ENCODE results near the gene CTTN.
A peak's percentile ranks its signal among the peaks of the same experiment; 100 is the strongest.

Gene CTTN

GRCh38 chr11:70462818-70463477 lies 64.6 kb downstream of the CTTN start:
- ATAC-seq (replicated peaks) (no peak), DNase-seq (no peak)
- Mint-ChIP-seq H3K27me3 (peaks cover 41 to 73% of the 10 kb centered on the region in 2 donors), H3K36me3 (ENCODE audit: insufficient read depth) (no peaks in the 10 kb centered on the region), H3K4me3 (no peak overlapping the region), H3K9me3 (no peaks in the 10 kb centered on the region), H3K27ac (no peak overlapping the region), H3K4me1 (ENCODE audit: low read depth in 2 of 2) (peaks cover 5 to 7% of the 10 kb centered on the region in 2 donors)

GRCh38 chr11:70463478-70464255 lies 65.3 kb downstream of the CTTN start:
- H3K4me3 Mint-ChIP-seq, result no peak overlapping the region
- ATAC-seq (replicated peaks) (no peak), DNase-seq (no peak)
- H3K27ac Mint-ChIP-seq, result no peak overlapping the region
- peaks cover 38 to 71% of the 10 kb centered on the region in 2 donors for H3K27me3 Mint-ChIP-seq
- no peaks in the 10 kb centered on the region for H3K36me3 Mint-ChIP-seq (ENCODE audit: insufficient read depth)
- H3K4me1 Mint-ChIP-seq (ENCODE audit: low read depth in 2 of 2), result peaks cover 5 to 7% of the 10 kb centered on the region in 2 donors
- no peaks in the 10 kb centered on the region for H3K9me3 Mint-ChIP-seq

- no peak for ATAC-seq (replicated peaks)
- H3K36me3 Mint-ChIP-seq (ENCODE audit: insufficient read depth), result no peaks in the 10 kb centered on the region
- H3K27ac Mint-ChIP-seq, result peak overlapping the region in 1 of 2 donors; percentile 30
- peaks cover 32 to 60% of the 10 kb centered on the region in 2 donors for H3K27me3 Mint-ChIP-seq
- H3K4me3 Mint-ChIP-seq, result no peak overlapping the region
- H3K9me3 Mint-ChIP-seq, result no peaks in the 10 kb centered on the region
- H3K4me1 Mint-ChIP-seq (ENCODE audit: low read depth in 2 of 2), result peaks cover 5 to 7% of the 10 kb centered on the region in 2 donors
- DNase-seq, result no peak
Observed at GRCh38 chr11:70464509-70465361, 66.4 kb downstream of the CTTN start.

- DNase-seq (no peak), ATAC-seq (replicated peaks) (no peak)
- Mint-ChIP-seq H3K27me3 (peaks cover 23 to 46% of the 10 kb centered on the region in 2 donors), H3K36me3 (ENCODE audit: insufficient read depth) (no peaks in the 10 kb centered on the region), H3K27ac (no peak overlapping the region), H3K4me1 (ENCODE audit: low read depth in 2 of 2) (peaks cover 5 to 7% of the 10 kb centered on the region in 2 donors), H3K4me3 (no peak overlapping the region), H3K9me3 (no peaks in the 10 kb centered on the region)
Observed at GRCh38 chr11:70466154-70466553, 67.8 kb downstream of the CTTN start.

GRCh38 chr11:70466596-70466995 lies 68.3 kb downstream of the CTTN start:
- H3K4me3 Mint-ChIP-seq, result no peak overlapping the region
- H3K27me3 Mint-ChIP-seq, result peaks cover 19 to 42% of the 10 kb centered on the region in 2 donors
- ATAC-seq (replicated peaks) (no peak), DNase-seq (no peak)
- H3K9me3 Mint-ChIP-seq, result no peaks in the 10 kb centered on the region
- H3K36me3 Mint-ChIP-seq (ENCODE audit: insufficient read depth), result no peaks in the 10 kb centered on the region
- H3K4me1 Mint-ChIP-seq (ENCODE audit: low read depth in 2 of 2), result peaks cover 5 to 7% of the 10 kb centered on the region in 2 donors
- no peak overlapping the region for H3K27ac Mint-ChIP-seq

- H3K4me3 Mint-ChIP-seq, result no peak overlapping the region
- peaks cover 19 to 42% of the 10 kb centered on the region in 2 donors for H3K27me3 Mint-ChIP-seq
- no peaks in the 10 kb centered on the region for H3K36me3 Mint-ChIP-seq (ENCODE audit: insufficient read depth)
- peaks cover 5 to 7% of the 10 kb centered on the region in 2 donors for H3K4me1 Mint-ChIP-seq (ENCODE audit: low read depth in 2 of 2)
- no peak overlapping the region for H3K27ac Mint-ChIP-seq
- peak in 1 of 3 experiments; percentile 14 for DNase-seq
- no peak for ATAC-seq (replicated peaks)
- no peaks in the 10 kb centered on the region for H3K9me3 Mint-ChIP-seq
Observed at GRCh38 chr11:70467201-70468085, 69.1 kb downstream of the CTTN start.

GRCh38 chr11:70468256-70469195 lies 70.2 kb downstream of the CTTN start:
- no peak for ATAC-seq (replicated peaks)
- H3K4me1 Mint-ChIP-seq (ENCODE audit: low read depth in 2 of 2), result peaks cover 5 to 7% of the 10 kb centered on the region in 2 donors
- no peak for DNase-seq
- H3K4me3 Mint-ChIP-seq, result no peak overlapping the region
- H3K27ac Mint-ChIP-seq, result no peak overlapping the region
- peaks cover 24 to 45% of the 10 kb centered on the region in 2 donors for H3K27me3 Mint-ChIP-seq
- H3K9me3 Mint-ChIP-seq, result no peaks in the 10 kb centered on the region
- no peaks in the 10 kb centered on the region for H3K36me3 Mint-ChIP-seq (ENCODE audit: insufficient read depth)

- Mint-ChIP-seq H3K27ac (peak overlapping the region in 1 of 2 donors; percentile 60), H3K9me3 (no peaks in the 10 kb centered on the region), H3K4me3 (no peak overlapping the region), H3K4me1 (ENCODE audit: low read depth in 2 of 2) (peaks cover 5% of the 10 kb centered on the region in 2 donors), H3K36me3 (ENCODE audit: insufficient read depth) (no peaks in the 10 kb centered on the region), H3K27me3 (peaks cover 13 to 41% of the 10 kb centered on the region in 2 donors)
- ATAC-seq (replicated peaks) (no peak), DNase-seq (no peak)
Observed at GRCh38 chr11:70470127-70470526, 71.8 kb downstream of the CTTN start.

GRCh38 chr11:70471254-70471653 lies 72.9 kb downstream of the CTTN start:
- peaks cover 5 to 30% of the 10 kb centered on the region in 2 donors for H3K27me3 Mint-ChIP-seq
- H3K4me1 Mint-ChIP-seq (ENCODE audit: low read depth in 2 of 2), result no peaks in the 10 kb centered on the region
- no peaks in the 10 kb centered on the region for H3K9me3 Mint-ChIP-seq
- no peak for ATAC-seq (replicated peaks)
- DNase-seq, result no peak
- no peak overlapping the region for H3K4me3 Mint-ChIP-seq
- no peak overlapping the region for H3K27ac Mint-ChIP-seq
- H3K36me3 Mint-ChIP-seq (ENCODE audit: insufficient read depth), result no peaks in the 10 kb centered on the region

GRCh38 chr11:70472240-70472639 lies 73.9 kb downstream of the CTTN start:
- Mint-ChIP-seq H3K4me3 (no peak overlapping the region), H3K27ac (no peak overlapping the region), H3K36me3 (ENCODE audit: insufficient read depth) (no peaks in the 10 kb centered on the region), H3K9me3 (no peaks in the 10 kb centered on the region), H3K27me3 (peaks cover 5 to 35% of the 10 kb centered on the region in 2 donors), H3K4me1 (ENCODE audit: low read depth in 2 of 2) (no peaks in the 10 kb centered on the region)
- DNase-seq (no peak), ATAC-seq (replicated peaks) (no peak)

- no peaks in the 10 kb centered on the region for H3K4me1 Mint-ChIP-seq (ENCODE audit: low read depth in 2 of 2)
- DNase-seq, result no peak
- no peak for ATAC-seq (replicated peaks)
- peaks cover 5 to 36% of the 10 kb centered on the region in 2 donors for H3K27me3 Mint-ChIP-seq
- H3K36me3 Mint-ChIP-seq (ENCODE audit: insufficient read depth), result no peaks in the 10 kb centered on the region
- no peak overlapping the region for H3K4me3 Mint-ChIP-seq
- H3K9me3 Mint-ChIP-seq, result no peaks in the 10 kb centered on the region
- H3K27ac Mint-ChIP-seq, result no peak overlapping the region
Observed at GRCh38 chr11:70473186-70473872, 75.0 kb downstream of the CTTN start.

Data from effector memory CD8-positive, alpha-beta T cell (primary cell).